Measurements from ENCODE around the gene PKNOX1.
"Not testable (repeated sequence)": the region's sequence is repeated elsewhere in the genome, so short reads cannot be mapped to it uniquely, and the experiment has no call there.

PKNOX1 gene

DNA sequence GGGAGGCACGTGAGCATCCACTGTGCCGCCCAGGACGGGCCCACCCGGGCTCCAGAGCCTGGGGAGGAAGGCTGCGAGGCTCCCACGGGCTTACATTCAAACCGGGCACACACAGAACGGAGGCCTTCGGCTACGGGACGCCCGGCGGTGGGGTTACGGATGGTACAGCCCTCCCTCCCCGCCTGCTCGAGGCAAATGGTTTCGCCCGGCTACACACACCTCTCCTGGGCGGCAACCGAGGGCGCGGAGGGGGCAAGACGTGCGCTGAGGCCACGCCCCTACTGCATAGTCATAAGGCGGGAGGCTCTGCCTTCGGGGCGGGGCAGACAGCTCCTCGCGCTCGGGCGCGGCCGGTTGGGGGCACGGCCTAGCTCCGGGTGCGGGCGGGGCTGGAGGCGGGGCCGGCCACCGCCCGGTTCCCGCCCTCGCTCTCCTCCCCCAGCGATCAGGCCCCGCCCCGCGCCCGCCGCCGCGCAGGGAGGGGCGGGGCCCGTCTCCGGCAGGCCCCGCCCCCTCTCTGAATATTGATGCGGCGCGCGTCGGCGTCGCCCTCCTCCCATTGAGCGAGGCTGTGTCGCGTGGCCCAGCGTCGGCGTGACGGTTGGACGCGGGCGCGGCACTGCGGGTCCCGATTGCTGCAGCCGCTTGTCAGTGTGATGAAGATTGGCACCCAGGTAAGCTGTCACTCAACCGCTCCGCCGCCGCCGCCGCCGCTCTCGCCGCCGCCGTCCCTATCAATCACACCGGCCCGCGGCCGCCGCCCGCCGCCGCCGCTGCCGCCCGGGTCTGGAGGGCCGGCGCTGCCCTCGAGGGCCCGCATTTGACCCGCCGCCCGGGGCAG lies at the start of gene PKNOX1:
Gene PKNOX1 (plus strand): TSS at position 572 of the 841 bp plus-strand sequence. CDS start 29,820 bp downstream, outside the sequence.
- Mint-ChIP-seq H3K4me3 (peak within 1 kb of the TSS; percentile 85), H3K9me3 (no peaks in the 10 kb centered on the region), H3K27ac (peak within 1 kb of the TSS; percentile 83), H3K36me3 (no peaks in the 10 kb centered on the region), H3K27me3 (no peaks in the 10 kb centered on the region), H3K4me1 (peaks cover 11% of the 10 kb centered on the region)
- ATAC-seq (ENCODE audit: low read depth) (peak; percentile 80), DNase-seq (ENCODE audit: low spot score in 2 of 2) (peak; percentile 96 to 99)

GRCh38 chr21:42925114-42925926 lies 49.0 kb upstream of the PKNOX1 start, which contains the start of gene ERVH48-1:
TSS of gene ERVH48-1 (minus strand) at chr21:42925630. CDS start at chr21:42919006, 6,624 bp downstream.
- ATAC-seq (ENCODE audit: low read depth) = no peak
- no peaks in the 10 kb centered on the region for H3K9me3 Mint-ChIP-seq
- peaks cover 12% of the 10 kb centered on the region for H3K4me1 Mint-ChIP-seq
- H3K36me3 Mint-ChIP-seq = no peaks in the 10 kb centered on the region
- H3K27ac Mint-ChIP-seq = peak within 1 kb of the TSS; percentile 53
- H3K27me3 Mint-ChIP-seq = no peaks in the 10 kb centered on the region
- DNase-seq (ENCODE audit: low spot score in 2 of 2) = no peak
- H3K4me3 Mint-ChIP-seq = no peak within 1 kb of the TSS

- H3K36me3 Mint-ChIP-seq; H3K27ac Mint-ChIP-seq; DNase-seq (ENCODE audit: low spot score in 2 of 2); ATAC-seq (ENCODE audit: low read depth); H3K4me3 Mint-ChIP-seq; H3K9me3 Mint-ChIP-seq; H3K27me3 Mint-ChIP-seq: not testable (repeated sequence)
- H3K4me1 Mint-ChIP-seq = peaks cover 12% of the 10 kb centered on the region
Observed at GRCh38 chr21:42927474-42928200, 46.7 kb upstream of the PKNOX1 start.

- H3K9me3 Mint-ChIP-seq = no peaks in the 10 kb centered on the region
- no peaks in the 10 kb centered on the region for H3K27me3 Mint-ChIP-seq
- H3K27ac Mint-ChIP-seq = no peak overlapping the region
- H3K4me3 Mint-ChIP-seq = no peak overlapping the region
- DNase-seq (ENCODE audit: low spot score in 2 of 2) (no peak), ATAC-seq (ENCODE audit: low read depth) (no peak)
- H3K36me3 Mint-ChIP-seq = no peaks in the 10 kb centered on the region
- no peaks in the 10 kb centered on the region for H3K4me1 Mint-ChIP-seq
Observed at GRCh38 chr21:42929969-42930368, 44.4 kb upstream of the PKNOX1 start.

DNA sequence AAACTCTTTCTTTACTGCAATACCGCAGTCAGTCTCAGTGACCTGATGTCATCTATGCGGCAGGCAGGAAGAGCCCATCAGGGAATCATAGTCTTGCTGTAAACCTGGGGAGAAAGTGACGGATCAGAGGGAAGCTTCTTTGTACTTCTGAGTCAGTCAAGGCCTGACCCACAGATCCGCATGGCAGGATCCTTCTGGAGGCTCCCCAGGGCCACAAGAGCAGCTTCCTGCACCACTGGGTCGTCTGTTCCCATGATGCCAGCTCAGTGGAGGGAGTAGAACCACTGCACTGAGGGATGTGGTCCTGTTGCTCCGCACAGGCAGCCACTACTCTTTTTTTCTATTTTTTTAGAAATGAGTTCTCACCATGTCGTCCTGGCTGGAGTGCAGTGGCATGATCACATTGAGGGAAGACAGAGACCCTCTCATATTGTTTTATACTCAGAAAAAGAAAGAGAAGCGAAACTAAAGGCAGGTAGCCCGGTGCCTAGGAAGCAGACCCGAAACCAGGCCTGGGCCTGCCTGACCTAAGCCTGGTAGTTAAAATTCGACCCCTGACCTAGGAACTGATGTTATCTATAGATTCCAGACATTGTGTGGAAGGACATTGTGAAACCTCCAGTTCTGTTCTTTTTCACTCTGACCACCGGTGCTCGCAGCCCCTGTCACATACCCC lies 42.7 kb upstream of the PKNOX1 start:
- Mint-ChIP-seq H3K36me3 (no peaks in the 10 kb centered on the region), H3K9me3 (no peaks in the 10 kb centered on the region), H3K4me1 (peaks cover under 1% of the 10 kb centered on the region), H3K27ac (no peak overlapping the region), H3K4me3 (no peak overlapping the region), H3K27me3 (no peaks in the 10 kb centered on the region)
- ATAC-seq (ENCODE audit: low read depth) (no peak), DNase-seq (ENCODE audit: low spot score in 2 of 2) (no peak)

- H3K9me3 Mint-ChIP-seq; H3K4me3 Mint-ChIP-seq; ATAC-seq (ENCODE audit: low read depth); H3K27ac Mint-ChIP-seq; H3K36me3 Mint-ChIP-seq; H3K4me1 Mint-ChIP-seq; DNase-seq (ENCODE audit: low spot score in 2 of 2); H3K27me3 Mint-ChIP-seq: not testable (repeated sequence)
Observed at GRCh38 chr21:42932378-42933136, 41.8 kb upstream of the PKNOX1 start.

GRCh38 chr21:42933137-42933970 lies 41.0 kb upstream of the PKNOX1 start:
- H3K4me3 Mint-ChIP-seq; H3K27ac Mint-ChIP-seq; H3K36me3 Mint-ChIP-seq; DNase-seq (ENCODE audit: low spot score in 2 of 2); ATAC-seq (ENCODE audit: low read depth); H3K9me3 Mint-ChIP-seq; H3K27me3 Mint-ChIP-seq: not testable (repeated sequence)
- peaks cover 10% of the 10 kb centered on the region for H3K4me1 Mint-ChIP-seq

DNA sequence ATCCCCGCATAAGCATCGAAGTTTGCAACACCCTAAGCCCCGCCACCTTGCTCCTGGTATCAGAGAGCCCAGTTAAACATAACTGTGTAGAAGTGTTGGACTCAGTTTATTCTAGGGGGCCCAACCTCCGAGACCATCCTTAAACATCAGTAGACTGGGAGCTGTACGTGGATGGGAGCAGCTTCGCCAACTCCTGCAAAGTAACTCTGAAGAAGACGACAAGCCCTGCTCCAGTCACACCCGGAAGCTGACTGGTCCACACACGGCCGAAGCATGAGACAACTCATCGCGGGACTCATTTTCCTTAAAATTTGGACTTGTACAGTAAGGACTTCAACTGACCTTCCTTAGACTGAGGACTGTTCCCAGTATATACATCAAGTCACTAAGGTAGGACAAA lies 40.4 kb upstream of the PKNOX1 start:
- H3K36me3 Mint-ChIP-seq; DNase-seq (ENCODE audit: low spot score in 2 of 2); H3K27me3 Mint-ChIP-seq; ATAC-seq (ENCODE audit: low read depth); H3K4me3 Mint-ChIP-seq; H3K27ac Mint-ChIP-seq; H3K9me3 Mint-ChIP-seq: not testable (repeated sequence)
- peaks cover 10% of the 10 kb centered on the region for H3K4me1 Mint-ChIP-seq

DNA sequence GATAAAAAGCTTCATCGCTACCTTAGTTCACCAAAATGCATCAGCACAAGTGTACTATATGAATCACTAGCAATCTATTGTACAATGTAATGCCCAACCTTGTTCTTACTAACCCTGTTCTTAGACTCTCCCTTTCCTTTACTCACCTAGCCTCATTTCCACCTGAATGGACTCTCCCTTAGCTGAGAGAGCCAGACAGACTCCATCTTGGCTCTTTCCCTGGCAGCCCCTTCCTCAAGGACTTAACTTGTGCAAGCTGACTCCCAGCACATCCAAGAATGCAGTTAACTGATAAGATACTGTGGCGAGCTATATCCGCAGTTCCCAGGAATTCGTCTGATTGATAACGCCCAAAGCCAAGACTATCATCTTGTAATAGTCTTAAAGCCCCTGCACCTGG lies 38.0 kb upstream of the PKNOX1 start:
- not testable (repeated sequence) for H3K36me3 Mint-ChIP-seq; H3K27me3 Mint-ChIP-seq; ATAC-seq (ENCODE audit: low read depth); H3K27ac Mint-ChIP-seq; DNase-seq (ENCODE audit: low spot score in 2 of 2); H3K4me3 Mint-ChIP-seq; H3K9me3 Mint-ChIP-seq
- H3K4me1 Mint-ChIP-seq = peaks cover 10% of the 10 kb centered on the region

DNA sequence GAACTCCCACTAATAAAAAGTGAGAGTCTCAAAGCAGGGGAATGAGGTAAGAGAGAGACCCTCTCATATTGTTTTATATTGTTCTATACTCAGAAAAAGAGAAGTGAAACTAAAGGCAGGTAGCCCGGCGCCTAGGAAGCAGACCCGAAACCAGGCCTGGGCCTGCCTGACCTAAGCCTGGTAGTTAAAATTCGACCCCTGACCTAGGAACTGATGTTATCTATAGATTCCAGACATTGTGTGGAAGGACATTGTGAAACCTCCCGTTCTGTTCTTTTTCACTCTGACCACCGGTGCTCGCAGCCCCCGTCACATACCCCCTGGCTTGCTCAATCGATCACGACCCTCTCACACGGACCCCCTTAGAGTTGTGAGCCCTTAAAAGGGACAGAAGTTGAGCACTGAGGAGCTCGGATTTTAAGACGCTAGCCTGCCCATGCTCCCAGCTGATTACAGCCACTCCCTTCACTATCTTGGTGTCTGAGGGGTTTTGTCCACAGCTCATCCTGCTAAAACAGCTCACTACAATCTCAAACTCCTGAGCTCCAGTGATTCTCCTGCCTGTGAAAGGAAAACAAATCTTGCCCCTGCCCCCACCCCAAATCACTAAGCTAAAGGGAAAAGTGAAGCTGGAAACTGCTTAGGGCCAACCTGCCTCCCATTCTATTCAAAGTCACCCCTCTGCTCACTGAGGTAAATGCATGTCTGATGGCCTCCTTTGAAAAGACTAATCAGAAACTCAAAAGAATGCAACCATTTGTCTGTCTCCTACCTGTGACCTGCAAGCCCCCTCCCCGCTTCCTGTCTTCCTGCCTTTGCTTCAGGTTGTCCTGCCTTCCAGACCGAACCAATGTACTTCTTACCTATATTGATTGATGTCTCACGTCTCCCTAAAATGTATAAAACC lies 37.1 kb upstream of the PKNOX1 start:
- H3K9me3 Mint-ChIP-seq; H3K4me3 Mint-ChIP-seq; H3K36me3 Mint-ChIP-seq; ATAC-seq (ENCODE audit: low read depth); H3K27me3 Mint-ChIP-seq; DNase-seq (ENCODE audit: low spot score in 2 of 2): not testable (repeated sequence)
- H3K4me1 Mint-ChIP-seq = peaks cover 10% of the 10 kb centered on the region
- H3K27ac Mint-ChIP-seq = peak overlapping the region; percentile 70

GRCh38 chr21:42937960-42938605 lies 36.3 kb upstream of the PKNOX1 start:
- H3K9me3 Mint-ChIP-seq = no peaks in the 10 kb centered on the region
- H3K27ac Mint-ChIP-seq = peak overlapping the region; percentile 70
- DNase-seq (ENCODE audit: low spot score in 2 of 2) (no peak), ATAC-seq (ENCODE audit: low read depth) (no peak)
- H3K27me3 Mint-ChIP-seq = no peaks in the 10 kb centered on the region
- no peaks in the 10 kb centered on the region for H3K36me3 Mint-ChIP-seq
- H3K4me3 Mint-ChIP-seq = no peak overlapping the region
- H3K4me1 Mint-ChIP-seq = peaks cover 10% of the 10 kb centered on the region

All from memory B cell (primary cell).